Mesodermal cell (in vitro differentiated cells): Measurements from ENCODE around the gene ENPP3.

Experiments
- H3K27ac ChIP-seq: 2 replicates; pipeline ENCODE4 v1.7.0; 2013; ENCODE audit warnings: mild to moderate bottlenecking, low read depth, low read length, moderate library complexity; ENCODE audit not compliant: severe bottlenecking
- H3K36me3 ChIP-seq: 2 replicates; pipeline ENCODE4 v1.7.1; 2013; ENCODE audit warnings: mild to moderate bottlenecking, low read length, moderate library complexity; ENCODE audit not compliant: control insufficient read depth, insufficient read depth
- H3K4me1 ChIP-seq: one replicate; pipeline ENCODE4 v1.7.1; 2013; ENCODE audit warnings: mild to moderate bottlenecking, low read length; ENCODE audit not compliant: insufficient read depth, control insufficient read depth, poor library complexity, severe bottlenecking
- H3K4me3 ChIP-seq: 2 replicates; pipeline ENCODE4 v1.7.0; 2013; ENCODE audit warnings: low read length, control low read depth, mild to moderate bottlenecking; ENCODE audit not compliant: insufficient read depth, poor library complexity, severe bottlenecking; ENCODE audit errors: extremely low read depth
- H3K9me3 ChIP-seq: 2 replicates; pipeline ENCODE4 v1.7.1; 2013; ENCODE audit warnings: mild to moderate bottlenecking, low read length, moderate library complexity; ENCODE audit not compliant: control insufficient read depth
- WGBS, 2 experiments: methylation state at CpG; one replicate each; pipeline ENCODE4 v1.1.5; 2013; ENCODE audit warnings: missing lambda C conversion rate in 2 of 2; ENCODE audit not compliant: insufficient coverage in 2 of 2; 5-methylcytosine and 5-hydroxymethylcytosine counted together

ENPP3 gene

GRCh38 chr6:131627724-131628682, 9.1 kb upstream of the ENPP3 start, which contains the start of gene MED23:
TSS of gene MED23 (minus strand) at chr6:131628242. CDS start at chr6:131628049, 193 bp downstream.
- 0% methylated on average over 38 to 39 of the region's 53 CpGs for WGBS, 2 experiments
- Histone ChIP-seq H3K9me3 (no peaks in the 10 kb centered on the region), H3K4me3 (peak within 1 kb of the TSS; percentile 77), H3K27ac (peak within 1 kb of the TSS; percentile 82), H3K4me1 (no peaks in the 10 kb centered on the region), H3K36me3 (peaks cover 26% of the 10 kb centered on the region)

DNA sequence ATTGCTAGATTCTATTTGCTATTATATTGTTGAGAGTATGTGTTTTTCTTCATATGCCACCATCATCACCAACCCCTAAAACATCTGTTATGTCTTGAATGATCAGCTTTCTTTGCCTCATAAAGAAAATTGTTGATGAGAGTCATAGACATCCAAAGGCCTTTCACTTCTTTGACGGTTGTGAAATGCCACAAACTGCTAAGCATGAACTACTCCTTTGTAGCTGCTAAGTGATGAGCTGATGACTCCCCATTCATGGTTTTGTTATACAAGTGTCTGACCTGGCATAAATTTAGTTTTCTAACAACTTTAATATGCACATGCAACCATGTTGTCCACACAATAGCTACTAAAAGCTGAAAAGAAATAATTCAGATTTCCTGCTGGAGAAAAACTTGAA, 8.4 kb upstream of the ENPP3 start:
- Histone ChIP-seq H3K9me3 (no peaks in the 10 kb centered on the region), H3K36me3 (peaks cover 19% of the 10 kb centered on the region), H3K4me3 (no peak overlapping the region), H3K4me1 (no peaks in the 10 kb centered on the region), H3K27ac (no peak overlapping the region)
- WGBS, 2 experiments, result 71 to 80% methylated on average over 1 of the region's 1 CpG

- peaks cover 10% of the 10 kb centered on the region for H3K36me3 ChIP-seq
- WGBS, 2 experiments, result 84 to 100% methylated on average over 2 of the region's 2 CpGs
Observed at GRCh38 chr6:131629651-131630050, 7.5 kb upstream of the ENPP3 start.

DNA sequence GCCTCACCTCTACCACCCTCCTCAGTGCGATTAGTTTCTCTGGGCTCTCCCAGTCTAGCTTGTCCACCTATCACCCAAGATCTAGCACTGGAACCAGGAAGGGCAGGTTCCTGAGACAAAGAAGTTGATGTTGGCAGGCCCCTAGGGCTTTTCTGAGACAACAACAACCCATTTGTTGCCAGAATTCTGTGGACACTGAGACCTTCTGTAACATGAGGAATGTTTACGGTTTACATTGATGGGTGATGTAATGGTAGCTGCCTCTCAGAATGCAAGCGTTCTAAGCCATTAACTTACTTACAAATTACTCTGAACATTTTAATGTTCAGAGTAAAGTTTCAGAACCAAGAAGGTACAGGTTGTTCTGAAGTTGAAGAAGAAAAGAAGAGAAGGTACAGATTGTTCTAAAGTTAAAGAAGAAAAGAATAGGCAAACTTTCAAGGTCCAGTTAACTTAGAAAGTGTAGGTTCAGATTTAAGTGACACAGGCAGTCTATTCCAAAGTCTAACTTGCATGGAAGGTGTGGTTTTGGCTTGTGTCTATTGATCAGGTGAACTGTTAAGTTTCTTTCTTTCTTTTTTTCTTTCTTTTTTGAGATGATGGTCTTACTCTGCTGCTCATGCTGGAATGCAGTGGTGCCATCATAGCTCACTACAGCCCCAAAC, 5.3 kb upstream of the ENPP3 start:
- H3K9me3 ChIP-seq, result no peaks in the 10 kb centered on the region
- WGBS, 2 experiments, result 83 to 100% methylated on average over 1 of the region's 3 CpGs
- no peaks in the 10 kb centered on the region for H3K36me3 ChIP-seq
- H3K4me1 ChIP-seq, result no peaks in the 10 kb centered on the region
- H3K27ac ChIP-seq, result no peak overlapping the region
- H3K4me3 ChIP-seq, result no peak overlapping the region

More at GRCh38 chr6:131629651-131630050, 7.5 kb upstream of the ENPP3 start:
- Histone ChIP-seq H3K9me3 (no peaks in the 10 kb centered on the region), H3K4me1 (no peaks in the 10 kb centered on the region), H3K27ac (no peak overlapping the region), H3K4me3 (no peak overlapping the region)

- no peaks in the 10 kb centered on the region for H3K9me3 ChIP-seq
- no peak overlapping the region for H3K27ac ChIP-seq
- 85 to 88% methylated on average over 8 to 9 of the region's 11 CpGs for WGBS, 2 experiments
- H3K4me3 ChIP-seq, result no peak overlapping the region
- no peaks in the 10 kb centered on the region for H3K36me3 ChIP-seq
- no peaks in the 10 kb centered on the region for H3K4me1 ChIP-seq
Observed at GRCh38 chr6:131635384-131636340, 1.4 kb upstream of the ENPP3 start.

DNA sequence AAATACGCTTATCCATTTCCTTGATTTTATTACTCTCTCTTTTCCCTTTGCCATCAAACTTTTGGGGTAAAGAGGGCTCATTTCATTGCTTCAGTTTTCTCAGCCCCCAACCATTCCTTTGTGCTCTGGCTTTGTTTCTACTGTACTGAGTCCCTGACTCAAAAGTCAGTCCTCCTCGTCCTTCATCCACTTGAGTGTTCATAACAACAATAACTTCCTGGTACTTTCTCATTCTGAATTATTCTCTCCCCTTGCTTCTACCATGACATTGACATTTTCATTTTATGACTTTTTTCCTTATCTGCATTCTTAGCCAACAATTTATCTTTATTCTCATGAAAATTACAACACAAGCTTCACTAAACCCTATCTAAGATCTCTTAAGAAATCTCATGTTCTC, 911 bp downstream of the ENPP3 start:
- Histone ChIP-seq H3K4me3 (no peak overlapping the region), H3K36me3 (no peaks in the 10 kb centered on the region), H3K27ac (no peak overlapping the region), H3K9me3 (no peaks in the 10 kb centered on the region), H3K4me1 (no peaks in the 10 kb centered on the region)
- WGBS, 2 experiments, result 60 to 85% methylated on average over 1 to 2 of the region's 2 CpGs

- no peak overlapping the region for H3K4me3 ChIP-seq
- no peaks in the 10 kb centered on the region for H3K4me1 ChIP-seq
- H3K9me3 ChIP-seq, result no peaks in the 10 kb centered on the region
- H3K27ac ChIP-seq, result no peak overlapping the region
- no peaks in the 10 kb centered on the region for H3K36me3 ChIP-seq
- WGBS, 2 experiments, result no CpG with 5 or more reads among the region's 2 CpGs
Observed at GRCh38 chr6:131640100-131640499, 3.0 kb downstream of the ENPP3 start.

- H3K36me3 ChIP-seq, result no peaks in the 10 kb centered on the region
- no peaks in the 10 kb centered on the region for H3K9me3 ChIP-seq
- no peak overlapping the region for H3K27ac ChIP-seq
- no peaks in the 10 kb centered on the region for H3K4me1 ChIP-seq
- no CpG with 5 or more reads among the region's 3 CpGs for WGBS, 2 experiments
- H3K4me3 ChIP-seq, result no peak overlapping the region
Observed at GRCh38 chr6:131640576-131640975, 3.5 kb downstream of the ENPP3 start.

GRCh38 chr6:131641554-131641953, 4.5 kb downstream of the ENPP3 start:
- Histone ChIP-seq H3K4me3 (no peak overlapping the region), H3K9me3 (no peaks in the 10 kb centered on the region), H3K27ac (no peak overlapping the region), H3K36me3 (no peaks in the 10 kb centered on the region), H3K4me1 (no peaks in the 10 kb centered on the region)
- WGBS, 2 experiments, result 88 to 92% methylated on average over 1 of the region's 1 CpG

DNA sequence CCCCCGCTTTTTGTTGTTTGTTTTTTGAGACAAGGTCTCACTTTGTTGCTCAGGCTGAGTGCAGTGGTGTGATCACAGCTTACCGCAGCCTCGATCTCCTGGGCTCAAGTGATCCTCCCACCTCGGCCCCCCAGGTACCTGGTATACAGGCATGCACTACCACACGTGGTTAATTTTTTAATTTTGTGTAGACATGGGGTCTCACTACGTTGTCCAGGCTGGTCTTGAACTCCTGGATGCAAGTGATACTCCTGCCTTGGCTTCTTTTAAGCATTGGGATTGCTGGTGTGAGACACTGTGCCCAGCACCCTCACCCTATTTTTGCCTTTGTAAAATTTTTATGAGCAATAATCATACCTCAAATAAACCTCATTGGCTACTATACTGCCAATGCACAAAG, 5.5 kb downstream of the ENPP3 start:
- Histone ChIP-seq H3K4me3 (no peak overlapping the region), H3K27ac (no peak overlapping the region), H3K36me3 (no peaks in the 10 kb centered on the region), H3K9me3 (no peaks in the 10 kb centered on the region), H3K4me1 (no peaks in the 10 kb centered on the region)
- WGBS, 2 experiments, result 92 to 100% methylated on average over 1 to 4 of the region's 6 CpGs
